H1 (cell line): ENCODE results near the gene PPP2R3B. TPM values are rescaled to one million over a fixed set of nuclear protein-coding genes. Genes with fewer than 3 reads are reported as not detected.

Experiments
- CTCF ChIA-PET: fragments of 300-600 bp; sonication (Branson Sonifier 250); formaldehyde crosslinking; loops from one replicate; lab custom pipeline; 2021; ENCODE audit not compliant: partially characterized antibody; lab: Charles Lee
- POLR2A ChIA-PET: fragments of 300-600 bp; sonication (Branson Sonifier 250); formaldehyde crosslinking; loops from one replicate; lab custom pipeline; 2021; ENCODE audit warnings: inconsistent platforms; ENCODE audit not compliant: partially characterized antibody; lab: Charles Lee
- DNase-seq, 2 experiments: peaks; one replicate each; pipeline versions ENCODE4 v3.0.0 to v3.0.0-alpha.2; 2010 to 2022; ENCODE audit warnings: low spot score in 2 of 2, low read depth in 1 of 2, mixed read lengths in 1 of 2
- FAIRE-seq: peaks from 2 replicates; lab custom pipeline; 2011; peaks lifted over from hg19 to GRCh38; lab: Jason Lieb, UNC
- H2AFZ ChIP-seq: 2 replicates; pipeline ENCODE4 v1.8.1; 2012; ENCODE audit warnings: low read length, inconsistent platforms
- H2AK5ac ChIP-seq: 2 replicates; pipeline ENCODE4 v1.6.1; 2013; ENCODE audit warnings: low read depth, low read length
- H2BK120ac ChIP-seq: replicated peaks from 2 replicates; pipeline ENCODE3; 2013; ENCODE audit warnings: low read depth, low read length, inconsistent platforms
- H2BK12ac ChIP-seq: 2 replicates; pipeline ENCODE4 v1.6.1; 2013; ENCODE audit warnings: low read depth, low read length
- H2BK15ac ChIP-seq: 2 replicates; pipeline ENCODE4 v1.6.1; 2013; ENCODE audit warnings: low read length
- H2BK20ac ChIP-seq: 2 replicates; pipeline ENCODE4 v1.6.1; 2013; ENCODE audit warnings: low read length
- H2BK5ac ChIP-seq: 2 replicates; pipeline ENCODE4 v1.6.1; 2013; ENCODE audit warnings: low read depth, low read length
- H3K14ac ChIP-seq: 2 replicates; pipeline ENCODE4 v1.6.1; 2013; ENCODE audit warnings: inconsistent platforms; ENCODE audit not compliant: insufficient read length
- H3K18ac ChIP-seq: 2 replicates; pipeline ENCODE4 v1.6.1; 2013; ENCODE audit warnings: low read length; ENCODE audit errors: extremely low read depth
- H3K23ac ChIP-seq: 2 replicates; pipeline ENCODE4 v1.6.1; 2013; ENCODE audit warnings: inconsistent platforms; ENCODE audit not compliant: insufficient read length
- H3K23me2 ChIP-seq: 2 replicates; pipeline ENCODE4 v1.6.1; 2013; ENCODE audit warnings: low read depth, low read length
- H3K27ac ChIP-seq: 2 replicates; pipeline ENCODE4 v1.6.1; 2011; ENCODE audit warnings: low read depth, low read length, inconsistent platforms
- H3K27me3 ChIP-seq, 4 experiments: replicated peaks in 1 of 4; 1 replicate in 1 of 4; 2 replicates in 3 of 4; pipeline versions ENCODE4 v1.6.1 to v1.8.1; 2011 to 2013; ENCODE audit warnings: low read length in 3 of 4, mild to moderate bottlenecking in 3 of 4, inconsistent platforms in 2 of 4, mixed read lengths in 2 of 4, moderate library complexity in 1 of 4; ENCODE audit not compliant: control insufficient read depth in 3 of 4, insufficient read depth in 3 of 4; ENCODE audit errors: extremely low read depth in 1 of 4
- H3K36me3 ChIP-seq, 4 experiments: 2 replicates each; pipeline versions ENCODE4 v1.6.1 to v1.8.1; 2011 to 2013; ENCODE audit warnings: mild to moderate bottlenecking in 4 of 4, low read length in 3 of 4, moderate library complexity in 2 of 4, control low read depth in 1 of 4, inconsistent platforms in 1 of 4; ENCODE audit not compliant: insufficient read depth in 4 of 4, control insufficient read depth in 2 of 4
- H3K4ac ChIP-seq: replicated peaks from 2 replicates; pipeline ENCODE3; 2013; ENCODE audit warnings: low read length, low read depth, mixed read lengths, inconsistent platforms; ENCODE audit not compliant: insufficient read length
- H3K4me1 ChIP-seq, 4 experiments: replicated peaks in 1 of 4; 1 replicate in 1 of 4; 2 replicates in 3 of 4; pipeline versions ENCODE4 v1.6.1 to v1.8.1; 2011 to 2013; ENCODE audit warnings: low read length in 3 of 4, inconsistent platforms in 2 of 4, mixed read lengths in 1 of 4; ENCODE audit not compliant: insufficient read depth in 4 of 4, control insufficient read depth in 3 of 4
- H3K4me2 ChIP-seq, 2 experiments: 2 replicates each; pipeline versions ENCODE4 v1.6.1 to v1.8.1; 2011 to 2013; ENCODE audit warnings: low read depth in 2 of 2, low read length in 2 of 2, control low read depth in 1 of 2, inconsistent platforms in 1 of 2, mild to moderate bottlenecking in 1 of 2; ENCODE audit not compliant: insufficient read depth in 1 of 2
- H3K4me3 ChIP-seq, 4 experiments: fragments of 200-600, 300-600 bp in 1 of 4; sonication (generic), shearing (Covaris generic), sonication (Bioruptor Twin) in 1 of 4; 2 replicates each; pipeline versions ENCODE4 v1.5.1 to v1.8.1; 2011 to 2016; ENCODE audit warnings: low read length in 4 of 4, low read depth in 3 of 4, control low read depth in 2 of 4, inconsistent platforms in 2 of 4, mild to moderate bottlenecking in 2 of 4, mixed read lengths in 1 of 4, moderate library complexity in 1 of 4; ENCODE audit not compliant: insufficient read depth in 2 of 4; ENCODE audit errors: extremely low read depth in 1 of 4
- H3K56ac ChIP-seq: replicated peaks from 2 replicates; pipeline ENCODE3; 2013; ENCODE audit warnings: low read depth, mild to moderate bottlenecking, mixed read lengths, low read length, inconsistent platforms; ENCODE audit not compliant: insufficient read length
- H3K79me1 ChIP-seq: 2 replicates; pipeline ENCODE4 v1.6.1; 2013; ENCODE audit warnings: low read depth, low read length, control low read depth
- H3K79me2 ChIP-seq, 2 experiments: 2 replicates each; pipeline versions ENCODE4 v1.6.1 to v1.8.1; 2012 to 2013; ENCODE audit warnings: low read length in 2 of 2, mild to moderate bottlenecking in 2 of 2, inconsistent platforms in 1 of 2; ENCODE audit not compliant: insufficient read depth in 2 of 2, control insufficient read depth in 1 of 2
- H3K9ac ChIP-seq, 4 experiments: replicated peaks in 1 of 4; 1 replicate in 1 of 4; 2 replicates in 3 of 4; pipeline versions ENCODE4 v1.6.1 to v1.8.1; 2011 to 2013; ENCODE audit warnings: low read depth in 3 of 4, low read length in 3 of 4, control low read depth in 2 of 4, mild to moderate bottlenecking in 2 of 4, moderate library complexity in 2 of 4, inconsistent platforms in 1 of 4; ENCODE audit errors: extremely low read depth in 1 of 4
- H3K9me3 ChIP-seq, 2 experiments: 2 replicates each; pipeline versions ENCODE4 v1.6.1 to v1.8.1; 2012 to 2013; ENCODE audit warnings: mild to moderate bottlenecking in 2 of 2, moderate library complexity in 2 of 2, control low read depth in 1 of 2, inconsistent platforms in 1 of 2, low read depth in 1 of 2, low read length in 1 of 2, mixed read lengths in 1 of 2; ENCODE audit not compliant: insufficient read depth in 2 of 2
- H4K20me1 ChIP-seq, 2 experiments: replicated peaks in 1 of 2; 2 replicates each; pipeline versions ENCODE3 to v1.8.1; 2011 to 2013; ENCODE audit warnings: inconsistent platforms in 2 of 2, low read length in 2 of 2, mild to moderate bottlenecking in 1 of 2; ENCODE audit not compliant: insufficient read depth in 2 of 2, control insufficient read depth in 1 of 2
- H4K5ac ChIP-seq: 2 replicates; pipeline ENCODE4 v1.6.1; 2013; ENCODE audit warnings: low read length, low read depth, mixed read lengths, inconsistent platforms; ENCODE audit not compliant: insufficient read length
- H4K8ac ChIP-seq: 2 replicates; pipeline ENCODE4 v1.8.0; 2013; ENCODE audit warnings: mild to moderate bottlenecking, moderate library complexity, low read length, inconsistent platforms; ENCODE audit not compliant: insufficient read depth; ENCODE audit errors: extremely low read depth
- H4K91ac ChIP-seq: replicated peaks from 2 replicates; pipeline ENCODE3; 2013; ENCODE audit warnings: low read length, mixed read lengths, inconsistent platforms; ENCODE audit not compliant: insufficient read length
- ATF2 ChIP-seq: IDR thresholded peaks from 2 replicates; pipeline ENCODE4 v1.6.1; 2012; ENCODE audit warnings: low read length, inconsistent platforms
- BACH1 ChIP-seq: IDR thresholded peaks from 2 replicates; pipeline ENCODE4 v1.6.1; 2012; ENCODE audit warnings: low read length, improper control_type of control experiment
- SUZ12 ChIP-seq: fragments of 200-600 bp; sonication (generic); IDR thresholded peaks from 2 replicates; pipeline ENCODE4 v1.6.1; 2012; ENCODE audit warnings: mild to moderate bottlenecking, inconsistent platforms, low read length, moderate library complexity, mixed read lengths
- WGBS, 2 experiments: shearing (Covaris generic) in 1 of 2; methylation state at CpG; one replicate each; pipeline versions ENCODE4 v1.1.6 to v1.1.7; 2013 to 2015; ENCODE audit warnings: low lambda C conversion rate in 2 of 2, mixed read lengths in 2 of 2, inconsistent platforms in 1 of 2, low coverage in 1 of 2, missing lambda C conversion rate in 1 of 2; ENCODE audit not compliant: insufficient replicate concordance in 2 of 2, insufficient coverage in 1 of 2, insufficient read length in 1 of 2; ENCODE audit errors: extremely low coverage in 1 of 2, missing lambda C conversion rate in 1 of 2; 5-methylcytosine and 5-hydroxymethylcytosine counted together
- polyA plus RNA-seq, 7 experiments: library from polyadenylated mRNA; depleted of rRNA in 3 of 7; stranded (reverse) in 5 of 7; unstranded in 2 of 7; fragments of >200 nt in 5 of 7; fragments of 200-250 nt in 2 of 7; gene quantifications; 1 replicate in 5 of 7; 2 replicates in 1 of 7; 4 replicates in 1 of 7; pipeline versions ENCODE4 v1.2.1 to v1.2.3, GENCODE V29; 2011 to 2013; ENCODE audit warnings: missing spikeins in 2 of 7, mixed read lengths in 2 of 7
- total RNA-seq: library from RNA; stranded (reverse); fragmentation: NEBNext Ultra II Directional; extraction: Animal tissue kit (Norgen Biotek cat#: 25700); gene quantifications from 2 replicates; pipeline ENCODE4 v1.2.1, GENCODE V29; 2021

PPP2R3B gene
- total and polyA plus RNA-seq, 2 of the 8 experiments (the other 6 are each of a cell fraction or from before 2014, with no cell fraction given), result 47.6 to 86.7 TPM

GRCh38 chrX:310621-311155 lies 76.0 kb downstream of the PPP2R3B start:
- no peak overlapping the region for H2AK5ac ChIP-seq
- H3K4ac ChIP-seq, result no peak overlapping the region
- H3K23me2 ChIP-seq, result peaks cover 8% of the 10 kb centered on the region; the same call in 1 of the 2 replicates
- no peak overlapping the region for H2BK15ac ChIP-seq
- no peak overlapping the region for H3K18ac ChIP-seq
- H2AFZ ChIP-seq, result no peak overlapping the region
- H3K14ac ChIP-seq, result no peak overlapping the region
- peaks cover 25 to 75% (median 50%) of the 10 kb centered on the region in 4 experiments for H3K36me3 ChIP-seq
- CTCF ChIA-PET, result no interaction called here
- no peak for DNase-seq
- H3K4me1 ChIP-seq, result no peaks in the 10 kb centered on the region
- no peak overlapping the region for H3K4me2 ChIP-seq
- TF ChIP-seq BACH1 (no peak), ATF2 (no peak), SUZ12 (no peak)
- TF ChIP-seq, all 59 proteins: peak for 0
- 93% methylated on average over 25 of the region's 25 CpGs; no CpG with 5 or more reads in 1 of the 2 experiments for WGBS, 2 experiments
- Histone ChIP-seq H3K4me3 (no peak overlapping the region), H4K20me1 (peaks cover 6 to 19% of the 10 kb centered on the region in 2 experiments), H3K27me3 (no peaks in the 10 kb centered on the region), H3K56ac (no peak overlapping the region), H2BK12ac (no peak overlapping the region), H3K79me2 (no peaks in the 10 kb centered on the region; a peak in 2 of 4 replicates), H3K9ac (no peak overlapping the region), H2BK5ac (no peak overlapping the region), H3K79me1 (peaks cover 5% of the 10 kb centered on the region; the same call in 1 of the 2 replicates), H4K5ac (no peak overlapping the region), H3K23ac (no peak overlapping the region), H4K91ac (no peak overlapping the region), H4K8ac (no peak overlapping the region; the same call in 1 of the 2 replicates), H2BK120ac (no peak overlapping the region), H3K9me3 (no peaks in the 10 kb centered on the region), H3K27ac (no peak overlapping the region), H2BK20ac (no peak overlapping the region)
- FAIRE-seq, result no peak
- POLR2A ChIA-PET, result no interaction called here
